ENCODE results near the gene NDUFA7.

The NDUFA7 gene

DNA sequence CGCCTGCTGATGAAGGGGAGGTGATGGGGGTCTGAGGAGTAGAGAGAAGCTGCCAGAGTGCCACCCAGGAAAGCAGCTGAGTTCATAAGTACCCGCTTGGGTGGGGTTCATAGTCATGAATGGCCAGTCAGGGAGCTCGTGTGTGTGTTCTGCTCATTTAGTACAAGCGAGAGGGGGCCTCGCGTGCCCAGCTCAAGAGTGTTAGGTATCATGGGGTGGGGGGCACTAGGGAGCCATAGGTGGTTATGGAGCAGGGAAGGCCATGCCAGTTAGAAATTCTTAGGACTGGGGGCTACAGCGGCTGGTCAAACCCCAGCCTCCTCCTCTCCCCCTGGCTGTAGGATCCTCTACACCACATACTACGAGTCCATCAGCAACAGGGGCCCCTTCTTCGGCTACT lies 59.8 kb downstream of the NDUFA7 start:
- DNase-seq, result no peak

All from DMS53 (cell line).